Measurements from ENCODE around the gene FAF1.

DNA sequence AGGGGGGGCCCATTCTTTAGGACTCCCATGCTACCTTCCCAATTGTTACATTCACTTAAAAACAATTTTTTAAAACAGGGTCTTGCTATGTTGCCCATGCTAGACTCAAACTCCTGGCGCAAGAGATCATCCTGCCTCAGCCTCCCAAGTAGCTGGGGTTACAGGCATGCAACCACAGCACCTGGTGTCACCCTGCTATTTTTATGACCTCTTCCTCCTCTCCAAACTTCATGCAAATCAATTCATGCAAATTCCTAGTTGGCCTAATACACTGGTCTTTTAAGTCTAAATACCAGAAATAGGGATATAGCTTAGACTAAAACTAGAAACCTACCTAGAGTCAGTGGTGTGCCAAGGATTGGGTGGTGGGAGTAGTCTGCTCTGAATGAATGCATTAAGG is 40.1 kb upstream of the FAF1 start:
- TF ChIP-seq CTCF (IDR thresholded peaks at IDR 0.05), result no peak
- TF ChIP-seq POLR2A (IDR thresholded peaks at IDR 0.05), result no peak

Measured in tibial nerve (tissue), 3 donors.